ENCODE measurements around the gene UGT1A8. TPM values are rescaled to one million over a fixed set of nuclear protein-coding genes. Genes with fewer than 3 reads are reported as not detected.
"Not testable (repeated sequence)": the region's sequence is repeated elsewhere in the genome, so short reads cannot be mapped to it uniquely, and the experiment has no call there.

Gene UGT1A8
- total RNA-seq (ENCODE audit: unreplicated experiment): not detected
- long read RNA-seq: 0 reads

DNA sequence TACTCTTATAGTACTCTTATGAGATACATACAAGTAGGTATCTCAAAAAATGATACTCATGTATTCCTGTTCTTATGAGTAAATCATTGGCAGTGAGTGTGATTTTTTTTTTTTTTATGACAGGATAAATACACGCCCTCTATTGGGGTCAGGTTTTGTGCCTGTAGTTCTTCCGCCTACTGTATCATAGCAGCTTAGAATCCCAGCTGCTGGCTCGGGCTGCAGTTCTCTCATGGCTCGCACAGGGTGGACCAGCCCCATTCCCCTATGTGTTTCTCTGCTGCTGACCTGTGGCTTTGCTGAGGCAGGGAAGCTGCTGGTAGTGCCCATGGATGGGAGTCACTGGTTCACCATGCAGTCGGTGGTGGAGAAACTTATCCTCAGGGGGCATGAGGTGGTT, at the start of gene UGT1A8:
Gene UGT1A8, plus strand, starts transcription at position 158 of the 400 bp plus-strand sequence. Its CDS starts 75 bp downstream, at position 233.
- H3K36me3 Mint-ChIP-seq (ENCODE audit: unreplicated experiment); H3K27ac Mint-ChIP-seq (ENCODE audit: unreplicated experiment); H3K27me3 Mint-ChIP-seq (ENCODE audit: unreplicated experiment); H3K4me1 Mint-ChIP-seq (ENCODE audit: low read depth, unreplicated experiment); H3K4me3 Mint-ChIP-seq (ENCODE audit: unreplicated experiment); DNase-seq: not testable (repeated sequence)
- peaks cover 15% of the 10 kb centered on the region for H3K9me3 Mint-ChIP-seq (ENCODE audit: unreplicated experiment)

DNA sequence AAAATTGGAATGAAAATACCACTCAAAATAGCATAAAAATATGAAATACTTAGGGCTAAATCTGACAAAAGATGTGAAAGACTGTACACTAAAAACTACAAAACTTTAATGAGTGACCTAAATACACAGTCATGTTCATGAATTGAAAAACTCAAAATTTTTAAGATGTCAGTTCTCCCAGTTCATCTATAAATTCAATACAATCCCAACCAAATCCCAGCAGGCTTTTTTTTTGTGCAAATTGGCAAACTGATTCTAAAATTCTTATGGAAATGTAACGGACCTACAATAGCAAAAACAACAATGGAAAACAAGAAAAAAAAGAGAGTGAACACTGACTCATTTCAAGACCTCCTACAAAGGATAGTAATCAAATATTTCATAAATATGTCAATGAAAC, 46.4 kb upstream of the UGT1A8 start:
- no peaks in the 10 kb centered on the region for H3K4me1 Mint-ChIP-seq (ENCODE audit: low read depth, unreplicated experiment)
- H3K4me3 Mint-ChIP-seq (ENCODE audit: unreplicated experiment): no peak overlapping the region
- DNase-seq: no peak
- H3K36me3 Mint-ChIP-seq (ENCODE audit: unreplicated experiment): peaks cover 8% of the 10 kb centered on the region
- TF ChIP-seq, protein P1, sequence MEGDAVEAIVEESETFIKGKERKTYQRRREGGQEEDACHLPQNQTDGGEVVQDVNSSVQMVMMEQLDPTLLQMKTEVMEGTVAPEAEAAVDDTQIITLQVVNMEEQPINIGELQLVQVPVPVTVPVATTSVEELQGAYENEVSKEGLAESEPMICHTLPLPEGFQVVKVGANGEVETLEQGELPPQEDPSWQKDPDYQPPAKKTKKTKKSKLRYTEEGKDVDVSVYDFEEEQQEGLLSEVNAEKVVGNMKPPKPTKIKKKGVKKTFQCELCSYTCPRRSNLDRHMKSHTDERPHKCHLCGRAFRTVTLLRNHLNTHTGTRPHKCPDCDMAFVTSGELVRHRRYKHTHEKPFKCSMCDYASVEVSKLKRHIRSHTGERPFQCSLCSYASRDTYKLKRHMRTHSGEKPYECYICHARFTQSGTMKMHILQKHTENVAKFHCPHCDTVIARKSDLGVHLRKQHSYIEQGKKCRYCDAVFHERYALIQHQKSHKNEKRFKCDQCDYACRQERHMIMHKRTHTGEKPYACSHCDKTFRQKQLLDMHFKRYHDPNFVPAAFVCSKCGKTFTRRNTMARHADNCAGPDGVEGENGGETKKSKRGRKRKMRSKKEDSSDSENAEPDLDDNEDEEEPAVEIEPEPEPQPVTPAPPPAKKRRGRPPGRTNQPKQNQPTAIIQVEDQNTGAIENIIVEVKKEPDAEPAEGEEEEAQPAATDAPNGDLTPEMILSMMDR (IDR thresholded peaks at IDR 0.05; ENCODE audit: partially characterized antibody, unreplicated experiment): no peak
- H3K27ac Mint-ChIP-seq (ENCODE audit: unreplicated experiment): no peak overlapping the region
- H3K9me3 Mint-ChIP-seq (ENCODE audit: unreplicated experiment): no peaks in the 10 kb centered on the region
- no peaks in the 10 kb centered on the region for H3K27me3 Mint-ChIP-seq (ENCODE audit: unreplicated experiment)

DNA sequence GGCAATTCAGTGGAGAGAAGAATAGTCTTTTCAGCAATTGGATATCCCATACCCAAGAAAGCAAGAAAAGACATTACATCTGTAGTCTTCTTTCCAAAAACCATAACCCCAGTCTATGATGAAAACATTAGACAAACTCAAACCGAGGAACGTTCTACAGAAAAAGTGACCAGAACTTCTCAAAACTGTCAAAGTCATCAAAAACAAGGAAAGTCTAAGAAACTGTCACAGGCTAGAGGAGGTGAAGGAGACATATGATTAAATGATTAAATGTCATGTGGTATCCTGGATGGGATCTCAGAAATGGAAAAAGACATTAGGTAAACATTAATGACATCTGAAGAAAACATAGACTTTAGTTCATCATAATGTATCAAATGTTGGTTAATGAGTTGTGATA, 46.0 kb upstream of the UGT1A8 start:
- Mint-ChIP-seq H3K27ac (ENCODE audit: unreplicated experiment) (no peak overlapping the region), H3K27me3 (ENCODE audit: unreplicated experiment) (no peaks in the 10 kb centered on the region), H3K4me3 (ENCODE audit: unreplicated experiment) (no peak overlapping the region), H3K4me1 (ENCODE audit: low read depth, unreplicated experiment) (no peaks in the 10 kb centered on the region), H3K36me3 (ENCODE audit: unreplicated experiment) (peaks cover 8% of the 10 kb centered on the region), H3K9me3 (ENCODE audit: unreplicated experiment) (no peaks in the 10 kb centered on the region)
- DNase-seq: no peak
- TF ChIP-seq, protein P1 (IDR thresholded peaks at IDR 0.05; ENCODE audit: partially characterized antibody, unreplicated experiment): no peak

DNA sequence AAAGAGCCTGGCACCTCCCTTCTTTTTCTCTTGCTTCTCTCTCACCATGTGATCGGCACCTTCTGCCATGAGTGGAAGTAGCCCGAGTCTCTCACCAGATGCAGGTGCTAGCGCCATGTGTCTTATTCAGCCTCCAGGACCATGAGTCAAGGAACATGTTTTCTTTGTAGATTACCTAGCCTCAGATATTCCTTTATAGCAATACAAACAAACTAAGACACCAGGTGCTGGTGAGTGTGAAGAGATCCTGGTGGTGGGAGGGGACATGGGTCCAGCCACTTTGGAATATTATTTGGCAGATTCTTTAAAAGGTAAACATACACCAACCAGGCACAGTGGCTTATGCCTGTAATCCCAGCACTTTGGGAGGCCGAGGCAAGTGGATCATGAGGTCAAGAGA, 45.0 kb upstream of the UGT1A8 start:
- no peak for DNase-seq
- TF ChIP-seq, protein P1 (IDR thresholded peaks at IDR 0.05; ENCODE audit: partially characterized antibody, unreplicated experiment): no peak
- Mint-ChIP-seq H3K4me3 (ENCODE audit: unreplicated experiment) (no peak overlapping the region), H3K27me3 (ENCODE audit: unreplicated experiment) (no peaks in the 10 kb centered on the region), H3K27ac (ENCODE audit: unreplicated experiment) (no peak overlapping the region), H3K9me3 (ENCODE audit: unreplicated experiment) (peaks cover 3% of the 10 kb centered on the region), H3K36me3 (ENCODE audit: unreplicated experiment) (peaks cover 16% of the 10 kb centered on the region), H3K4me1 (ENCODE audit: low read depth, unreplicated experiment) (no peaks in the 10 kb centered on the region)

DNA sequence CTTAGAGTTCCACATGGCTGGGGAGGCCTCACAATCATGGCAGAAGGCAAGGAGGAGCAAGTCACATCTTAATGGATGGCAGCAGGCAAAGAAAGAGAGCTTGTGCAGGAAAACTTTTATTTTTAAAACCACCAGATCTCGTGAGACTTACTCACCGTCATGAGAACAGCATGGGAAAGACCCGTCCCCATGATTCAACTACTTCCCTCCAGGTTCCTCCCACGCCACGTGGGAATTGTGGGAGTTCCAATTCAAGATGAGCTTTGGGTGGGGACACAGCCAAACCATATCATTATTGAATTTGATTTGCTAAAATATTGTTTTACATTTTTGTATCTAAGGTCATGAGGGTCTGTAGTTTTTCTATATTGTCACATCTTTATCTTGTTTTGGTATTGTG, 40.1 kb upstream of the UGT1A8 start:
- not testable (repeated sequence) for DNase-seq; H3K9me3 Mint-ChIP-seq (ENCODE audit: unreplicated experiment); H3K4me1 Mint-ChIP-seq (ENCODE audit: low read depth, unreplicated experiment); H3K27me3 Mint-ChIP-seq (ENCODE audit: unreplicated experiment); H3K27ac Mint-ChIP-seq (ENCODE audit: unreplicated experiment); H3K4me3 Mint-ChIP-seq (ENCODE audit: unreplicated experiment)
- peaks cover 16% of the 10 kb centered on the region for H3K36me3 Mint-ChIP-seq (ENCODE audit: unreplicated experiment)

DNA sequence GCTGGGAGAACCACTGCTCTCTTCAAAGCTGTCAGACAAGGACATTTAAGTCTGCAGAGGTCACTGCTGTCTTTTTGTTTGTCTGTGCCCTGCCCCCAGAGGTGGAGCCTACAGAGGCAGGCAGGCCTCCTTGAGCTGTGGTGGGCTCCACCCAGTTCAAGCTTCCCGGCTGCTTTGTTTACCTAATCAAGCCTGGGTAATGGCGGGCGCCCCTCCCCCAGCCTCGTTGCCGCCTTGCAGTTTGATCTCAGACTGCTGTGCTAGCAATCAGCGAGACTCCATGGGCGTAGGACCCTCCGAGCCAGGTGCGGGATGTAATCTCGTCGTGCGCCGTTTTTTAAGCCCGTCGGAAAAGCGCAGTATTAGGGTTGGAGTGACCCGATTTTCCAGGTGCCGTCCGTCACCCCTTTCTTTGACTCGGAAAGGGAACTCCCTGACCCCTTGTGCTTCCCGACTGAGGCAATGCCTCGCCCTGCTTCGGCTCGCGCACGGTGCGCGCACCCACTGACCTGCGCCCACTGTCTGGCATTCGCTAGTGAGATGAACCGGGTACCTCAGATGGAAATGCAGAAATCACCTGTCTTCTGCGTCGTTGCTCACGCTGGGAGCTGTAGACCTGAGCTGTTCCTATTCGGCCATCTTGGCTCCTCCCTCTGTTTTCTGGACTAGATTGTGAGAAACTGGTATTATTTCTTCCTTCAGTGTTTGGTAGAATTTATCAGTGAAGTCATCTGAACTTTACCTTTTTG, 34.0 kb upstream of the UGT1A8 start:
- not testable (repeated sequence) for H3K36me3 Mint-ChIP-seq (ENCODE audit: unreplicated experiment); DNase-seq; H3K4me1 Mint-ChIP-seq (ENCODE audit: low read depth, unreplicated experiment); H3K9me3 Mint-ChIP-seq (ENCODE audit: unreplicated experiment); H3K27ac Mint-ChIP-seq (ENCODE audit: unreplicated experiment); H3K27me3 Mint-ChIP-seq (ENCODE audit: unreplicated experiment)
- peak overlapping the region; percentile 63 for H3K4me3 Mint-ChIP-seq (ENCODE audit: unreplicated experiment)

Measured in glutamatergic neuron (in vitro differentiated cells).